Panc1 (cell line): Measurements from ENCODE around the gene GALNT18. TPM values are rescaled to one million over a fixed set of nuclear protein-coding genes. Genes with fewer than 3 reads are reported as not detected.

Source experiments
- ATAC-seq: fragments of 200-7000 bp; cut with Tn5 transposase; 2 replicates; pipeline ENCODE4 v1.9.1; 2020; ENCODE audit warnings: mild to moderate bottlenecking, moderate library complexity
- BruUV-seq: library from RNA; stranded (reverse); fragments of 400-500 nt; replicated peaks from 2 replicates; lab custom pipeline; 2021; lab: Mats Ljungman, UMichigan
- CTCF ChIA-PET: fragments of 300-600 bp; sonication (Branson Sonifier 250); formaldehyde crosslinking; loops from one replicate; lab custom pipeline; 2022; ENCODE audit warnings: antibody characterized with exemption; lab: Charles Lee
- POLR2A ChIA-PET: fragments of 300-600 bp; sonication (Branson Sonifier 250); formaldehyde crosslinking; loops from one replicate; lab custom pipeline; 2022; ENCODE audit warnings: antibody characterized with exemption; lab: Charles Lee
- DNase-seq: peaks from one replicate; pipeline ENCODE4 v3.0.0-alpha.2; 2010; ENCODE audit warnings: low read depth, low spot score
- H3K27ac ChIP-seq: 2 replicates; pipeline ENCODE4 v1.5.1; 2011; ENCODE audit warnings: mild to moderate bottlenecking, low read length, inconsistent platforms
- H3K27me3 ChIP-seq: fragments of 200-500 bp; sonication (Bioruptor generic); 2 replicates; pipeline ENCODE4 v1.6.0; 2014; ENCODE audit warnings: low read length, inconsistent platforms; ENCODE audit not compliant: control insufficient read depth, insufficient read depth
- H3K36me3 ChIP-seq: fragments of 200-500 bp; sonication (Bioruptor generic); 2 replicates; pipeline ENCODE4 v1.5.1; 2014; ENCODE audit warnings: inconsistent platforms, mild to moderate bottlenecking, low read length, moderate library complexity; ENCODE audit not compliant: control insufficient read depth, insufficient read depth
- H3K4me1 ChIP-seq: 2 replicates; pipeline ENCODE4 v1.5.1; 2011; ENCODE audit warnings: inconsistent platforms, mild to moderate bottlenecking, low read length, moderate library complexity; ENCODE audit not compliant: control insufficient read depth, insufficient read depth
- H3K4me3 ChIP-seq, 2 experiments: 2 replicates each; pipeline ENCODE4 v1.5.1; 2011 to 2012; ENCODE audit warnings: low read depth in 2 of 2, low read length in 2 of 2, mild to moderate bottlenecking in 2 of 2, inconsistent platforms in 1 of 2, moderate library complexity in 1 of 2
- H3K9me3 ChIP-seq: fragments of 200-500 bp; sonication (Bioruptor generic); 2 replicates; pipeline ENCODE4 v1.5.1; 2014; ENCODE audit warnings: low read depth, mild to moderate bottlenecking, inconsistent platforms, low read length, moderate library complexity; ENCODE audit not compliant: control insufficient read depth, insufficient read depth
- CTCF ChIP-seq: fragments of 450-650 bp; IDR thresholded peaks from 2 replicates; pipeline ENCODE4 v1.5.1; 2017; ENCODE audit warnings: mild to moderate bottlenecking
- POLR2AphosphoS5 ChIP-seq: IDR thresholded peaks from 2 replicates; pipeline ENCODE4 v1.6.1; 2012; ENCODE audit warnings: mild to moderate bottlenecking, low read depth, low read length, moderate library complexity
- REST ChIP-seq, 2 experiments: IDR thresholded peaks; 2 replicates each; pipeline ENCODE4 v1.6.1; 2011 to 2012; ENCODE audit warnings: low read depth in 2 of 2, control low read depth in 1 of 2, low read length in 1 of 2, mild to moderate bottlenecking in 1 of 2, moderate library complexity in 1 of 2; ENCODE audit not compliant: insufficient read depth in 1 of 2
- SIN3A ChIP-seq: IDR thresholded peaks from 2 replicates; pipeline ENCODE4 v1.6.1; 2012; ENCODE audit warnings: low read depth, mild to moderate bottlenecking, low read length, moderate library complexity, borderline replicate concordance; ENCODE audit not compliant: insufficient read depth
- TCF7L2 ChIP-seq: IDR thresholded peaks from 2 replicates; pipeline ENCODE4 v1.6.1; 2011; ENCODE audit warnings: mild to moderate bottlenecking, low read depth, low read length, inconsistent platforms
- in situ Hi-C: cut with HindIII; loops from 2 replicates; pipeline ENCODE4 v1.10.0; 2016; ENCODE audit warnings: low sequenced_read_pairs, low pct_unique_long_range_greater_than_20kb
- intact Hi-C: fragments of 100-400 bp; cut with micrococcal nuclease; formaldehyde crosslinking; loops from one replicate; pipeline ENCODE4 v1.10.0; 2022; ENCODE audit not compliant: unreplicated experiment
- total RNA-seq: library from RNA; stranded (reverse); gene quantifications from one replicate; pipeline ENCODE4 v1.2.1, GENCODE V29; 2021; ENCODE audit not compliant: unreplicated experiment

Gene GALNT18
- total RNA-seq, 1 experiment from 2014 or later, result 8.6 TPM

GRCh38 chr11:11514246-11514645 lies 107.6 kb downstream of the GALNT18 start:
- H3K4me3 ChIP-seq, result no peak overlapping the region
- no peak overlapping the region for H3K27ac ChIP-seq
- no peak for DNase-seq
- no TSS peak for BruUV-seq
- intact Hi-C loops (no loop called here), in situ Hi-C loops (no loop called here)
- ChIA-PET POLR2A (no interaction called here), CTCF (no interaction called here)
- no peak for ATAC-seq
- no peaks in the 10 kb centered on the region for H3K4me1 ChIP-seq
- no peaks in the 10 kb centered on the region for H3K36me3 ChIP-seq
- TF ChIP-seq POLR2AphosphoS5 (no peak), SIN3A (no peak), CTCF (no peak), TCF7L2 (no peak), REST (IDR thresholded peaks at IDR 0.05; ENCODE audit: insufficient read depth in 1 of 2, low read depth in 2 of 2, low read length in 1 of 2) (no peak)
- H3K27me3 ChIP-seq, result no peaks in the 10 kb centered on the region
- H3K9me3 ChIP-seq, result no peaks in the 10 kb centered on the region

GRCh38 chr11:11513422-11513821 lies 108.4 kb downstream of the GALNT18 start:
- POLR2A ChIA-PET, result interaction anchor here (0.6 kb wide), 1 partner anchor 12 kb away, joined by 16 read pairs; no protein-coding TSS in a partner anchor
- in situ Hi-C loops, result no loop called here
- H3K27ac ChIP-seq, result no peak overlapping the region
- H3K36me3 ChIP-seq, result no peaks in the 10 kb centered on the region
- CTCF ChIA-PET, result no interaction called here
- no peak overlapping the region for H3K4me3 ChIP-seq
- BruUV-seq, result no TSS peak
- no peaks in the 10 kb centered on the region for H3K4me1 ChIP-seq
- TF ChIP-seq REST (IDR thresholded peaks at IDR 0.05; ENCODE audit: insufficient read depth in 1 of 2, low read depth in 2 of 2, low read length in 1 of 2) (no peak), POLR2AphosphoS5 (no peak), TCF7L2 (no peak), CTCF (no peak), SIN3A (no peak)
- H3K9me3 ChIP-seq, result no peaks in the 10 kb centered on the region
- intact Hi-C loops, result no loop called here
- no peak for DNase-seq
- H3K27me3 ChIP-seq, result no peaks in the 10 kb centered on the region
- ATAC-seq, result no peak
